ENCODE data around the gene DIP2A.

Gene DIP2A

DNA sequence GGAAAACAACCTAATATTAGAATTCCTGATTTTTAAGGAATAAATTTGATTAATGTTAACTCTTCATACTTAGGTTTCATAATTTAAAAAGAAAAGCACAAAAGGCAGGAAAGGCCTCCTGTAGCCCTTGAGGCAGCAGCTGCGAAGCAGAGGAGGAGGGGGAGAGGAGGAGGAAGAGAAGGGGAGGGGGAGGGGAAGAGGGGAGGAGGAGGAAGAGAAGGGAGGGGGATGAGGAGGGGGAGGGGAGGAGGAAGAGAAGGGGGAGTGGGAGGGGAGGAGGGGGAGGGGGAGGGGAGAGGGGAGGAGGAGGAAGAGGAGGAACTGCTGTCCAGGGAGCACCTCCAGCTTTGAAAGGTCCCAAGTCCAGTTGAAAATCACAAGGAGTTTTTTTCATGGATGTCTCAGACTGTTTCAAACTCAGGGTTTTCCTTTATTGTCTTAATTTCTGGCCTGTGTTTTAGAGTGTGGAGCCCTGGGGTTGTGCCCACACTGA lies 35.1 kb upstream of the DIP2A start:
- no peak for TF ChIP-seq POLR2A (IDR thresholded peaks at IDR 0.05; ENCODE audit: extremely low read depth, insufficient read length)
- no peak for TF ChIP-seq MYC (IDR thresholded peaks at IDR 0.05; ENCODE audit: low read depth, low read length)
- TF ChIP-seq, protein P1, sequence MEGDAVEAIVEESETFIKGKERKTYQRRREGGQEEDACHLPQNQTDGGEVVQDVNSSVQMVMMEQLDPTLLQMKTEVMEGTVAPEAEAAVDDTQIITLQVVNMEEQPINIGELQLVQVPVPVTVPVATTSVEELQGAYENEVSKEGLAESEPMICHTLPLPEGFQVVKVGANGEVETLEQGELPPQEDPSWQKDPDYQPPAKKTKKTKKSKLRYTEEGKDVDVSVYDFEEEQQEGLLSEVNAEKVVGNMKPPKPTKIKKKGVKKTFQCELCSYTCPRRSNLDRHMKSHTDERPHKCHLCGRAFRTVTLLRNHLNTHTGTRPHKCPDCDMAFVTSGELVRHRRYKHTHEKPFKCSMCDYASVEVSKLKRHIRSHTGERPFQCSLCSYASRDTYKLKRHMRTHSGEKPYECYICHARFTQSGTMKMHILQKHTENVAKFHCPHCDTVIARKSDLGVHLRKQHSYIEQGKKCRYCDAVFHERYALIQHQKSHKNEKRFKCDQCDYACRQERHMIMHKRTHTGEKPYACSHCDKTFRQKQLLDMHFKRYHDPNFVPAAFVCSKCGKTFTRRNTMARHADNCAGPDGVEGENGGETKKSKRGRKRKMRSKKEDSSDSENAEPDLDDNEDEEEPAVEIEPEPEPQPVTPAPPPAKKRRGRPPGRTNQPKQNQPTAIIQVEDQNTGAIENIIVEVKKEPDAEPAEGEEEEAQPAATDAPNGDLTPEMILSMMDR (IDR thresholded peaks at IDR 0.05; ENCODE audit: low read depth, low read length), result no peak
- TF ChIP-seq, protein P2, sequence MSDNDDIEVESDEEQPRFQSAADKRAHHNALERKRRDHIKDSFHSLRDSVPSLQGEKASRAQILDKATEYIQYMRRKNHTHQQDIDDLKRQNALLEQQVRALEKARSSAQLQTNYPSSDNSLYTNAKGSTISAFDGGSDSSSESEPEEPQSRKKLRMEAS (IDR thresholded peaks at IDR 0.05; ENCODE audit: low read depth, low read length), result no peak
- no peak overlapping the region for H3K4me3 ChIP-seq (ENCODE audit: low read depth, low read length)
- DNase-seq (ENCODE audit: low read depth), result peak; percentile 38

DNA sequence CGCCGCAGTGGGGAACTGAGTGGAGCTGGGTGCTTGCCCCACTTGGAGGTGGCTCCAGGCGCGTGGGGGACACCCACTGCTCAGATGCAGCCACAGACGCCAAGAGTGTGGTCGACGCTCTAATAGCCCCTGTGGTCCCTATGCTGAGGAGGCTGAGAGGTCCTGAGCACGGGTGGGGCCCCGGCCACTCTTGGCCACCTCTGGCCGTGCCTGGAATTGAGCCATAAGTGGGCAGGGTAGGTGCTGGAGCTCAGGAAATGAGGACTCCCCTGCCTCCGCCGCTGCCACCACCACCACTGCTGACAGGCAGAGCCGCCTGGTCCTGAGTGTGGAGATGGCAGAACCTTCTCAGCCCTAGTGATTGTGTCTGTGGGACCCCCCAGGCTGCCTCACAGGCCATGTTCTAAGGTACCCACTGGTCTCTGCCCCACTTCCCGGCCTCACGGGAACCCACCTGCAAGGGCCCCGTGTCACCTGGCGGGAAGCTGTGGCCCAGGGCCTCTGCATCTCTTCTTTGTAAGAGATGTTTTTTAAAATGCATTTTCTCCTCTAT lies 34.6 kb upstream of the DIP2A start:
- H3K4me3 ChIP-seq (ENCODE audit: low read depth, low read length), result no peak overlapping the region
- no peak for TF ChIP-seq MYC (IDR thresholded peaks at IDR 0.05; ENCODE audit: low read depth, low read length)
- TF ChIP-seq, protein P2 (IDR thresholded peaks at IDR 0.05; ENCODE audit: low read depth, low read length), result no peak
- TF ChIP-seq, protein P1 (IDR thresholded peaks at IDR 0.05; ENCODE audit: low read depth, low read length), result no peak
- TF ChIP-seq POLR2A (IDR thresholded peaks at IDR 0.05; ENCODE audit: extremely low read depth, insufficient read length), result no peak
- no peak for DNase-seq (ENCODE audit: low read depth)

DNA sequence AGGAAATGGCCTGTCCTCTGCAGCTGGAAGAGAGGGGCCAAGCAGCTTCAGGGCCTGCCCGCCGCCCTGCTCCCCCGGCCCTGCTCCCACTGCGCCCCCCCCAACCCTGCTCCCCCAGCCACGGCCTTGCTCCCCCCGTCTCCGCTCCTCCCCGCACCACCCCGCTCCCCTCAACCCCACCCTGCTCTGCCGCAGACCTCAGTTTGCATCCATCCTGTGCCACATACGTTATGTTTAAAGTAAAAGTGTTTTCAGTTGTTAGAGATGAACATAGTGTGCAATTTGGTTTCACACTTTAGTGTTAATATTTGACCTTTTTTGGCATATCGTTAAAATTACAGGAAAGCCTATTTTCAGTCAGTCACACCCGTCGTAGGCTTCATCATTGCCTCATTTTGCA lies 34.1 kb upstream of the DIP2A start:
- TF ChIP-seq MYC (IDR thresholded peaks at IDR 0.05; ENCODE audit: low read depth, low read length) (no peak), POLR2A (IDR thresholded peaks at IDR 0.05; ENCODE audit: extremely low read depth, insufficient read length) (no peak)
- TF ChIP-seq, protein P2 (IDR thresholded peaks at IDR 0.05; ENCODE audit: low read depth, low read length), result no peak
- TF ChIP-seq, protein P1 (IDR thresholded peaks at IDR 0.05; ENCODE audit: low read depth, low read length), result no peak
- no peak overlapping the region for H3K4me3 ChIP-seq (ENCODE audit: low read depth, low read length)

GRCh38 chr21:46425041-46425440 lies 33.6 kb upstream of the DIP2A start:
- TF ChIP-seq MYC (IDR thresholded peaks at IDR 0.05; ENCODE audit: low read depth, low read length) (no peak), POLR2A (IDR thresholded peaks at IDR 0.05; ENCODE audit: extremely low read depth, insufficient read length) (no peak)
- TF ChIP-seq, protein P1 (IDR thresholded peaks at IDR 0.05; ENCODE audit: low read depth, low read length), result no peak
- TF ChIP-seq, protein P2 (IDR thresholded peaks at IDR 0.05; ENCODE audit: low read depth, low read length), result no peak
- DNase-seq (ENCODE audit: low read depth), result no peak
- H3K4me3 ChIP-seq (ENCODE audit: low read depth, low read length), result no peak overlapping the region

More for the DNA sequence above, 34.1 kb upstream of the DIP2A start:
- DNase-seq (ENCODE audit: low read depth), result no peak

- TF ChIP-seq, protein P1 (IDR thresholded peaks at IDR 0.05; ENCODE audit: low read depth, low read length), result no peak
- TF ChIP-seq, protein P2 (IDR thresholded peaks at IDR 0.05; ENCODE audit: low read depth, low read length), result no peak
- TF ChIP-seq MYC (IDR thresholded peaks at IDR 0.05; ENCODE audit: low read depth, low read length), result no peak
- no peak for TF ChIP-seq POLR2A (IDR thresholded peaks at IDR 0.05; ENCODE audit: extremely low read depth, insufficient read length)
- H3K4me3 ChIP-seq (ENCODE audit: low read depth, low read length), result no peak overlapping the region
- no peak for DNase-seq (ENCODE audit: low read depth)
Measured at GRCh38 chr21:46425571-46425970, 33.1 kb upstream of the DIP2A start.

All from NB4 (cell line).